UCSD-AML1 (cell line): Measurements from ENCODE around the gene PACS2.
"Not testable (repeated sequence)": the region's sequence is repeated elsewhere in the genome, so short reads cannot be mapped to it uniquely, and the experiment has no call there.

Experiments
- DNase-seq: peaks from one replicate; lab custom pipeline; 2025; ENCODE audit not compliant: unreplicated experiment; lab: John Stamatoyannopoulos, UW

PACS2 gene

GRCh38 chr14:105348169-105348944, 33.8 kb downstream of the PACS2 start:
- DNase-seq, result no peak

- no peak for DNase-seq
Measured at GRCh38 chr14:105348945-105349699, 34.6 kb downstream of the PACS2 start.

GRCh38 chr14:105349992-105350391, 35.4 kb downstream of the PACS2 start:
- DNase-seq, result no peak

- DNase-seq, result no peak
Measured at GRCh38 chr14:105350450-105351244, 36.1 kb downstream of the PACS2 start.

- no peak for DNase-seq
Measured at GRCh38 chr14:105351410-105351809, 36.9 kb downstream of the PACS2 start.

GRCh38 chr14:105351920-105352851, 37.6 kb downstream of the PACS2 start:
- peak; percentile 80 for DNase-seq

GRCh38 chr14:105353136-105353535, 38.6 kb downstream of the PACS2 start:
- no peak for DNase-seq

GRCh38 chr14:105354541-105354940, 40.0 kb downstream of the PACS2 start:
- DNase-seq, result no peak

- DNase-seq, result no peak
Measured at GRCh38 chr14:105355049-105355575, 40.6 kb downstream of the PACS2 start.

GRCh38 chr14:105355850-105356604, 41.5 kb downstream of the PACS2 start:
- DNase-seq, result no peak

- DNase-seq, result no peak
Measured at GRCh38 chr14:105356927-105357326, 42.4 kb downstream of the PACS2 start.

- no peak for DNase-seq
Measured at GRCh38 chr14:105357626-105358025, 43.1 kb downstream of the PACS2 start.

GRCh38 chr14:105358140-105358846, 43.7 kb downstream of the PACS2 start:
- no peak for DNase-seq

- no peak for DNase-seq
Measured at GRCh38 chr14:105358943-105359342, 44.4 kb downstream of the PACS2 start.

- not testable (repeated sequence) for DNase-seq
Measured at GRCh38 chr14:105361412-105361811, 46.9 kb downstream of the PACS2 start.

- DNase-seq, result no peak
Measured at GRCh38 chr14:105363847-105364708, 49.5 kb downstream of the PACS2 start.

- no peak for DNase-seq
Measured at GRCh38 chr14:105365101-105365500, 50.6 kb downstream of the PACS2 start.

GRCh38 chr14:105365681-105366080, 51.1 kb downstream of the PACS2 start:
- no peak for DNase-seq
